ENCODE results near the gene LBHD2.

Gene LBHD2

GRCh38 chr14:103061482-103061976, 22.5 kb upstream of the LBHD2 start:
- no peak overlapping the region for H3K9ac ChIP-seq
- no peak overlapping the region; the same call in 1 of the 2 replicates for H3K27ac ChIP-seq
- no peak overlapping the region for H2AFZ ChIP-seq (ENCODE audit: low read depth)

GRCh38 chr14:103064436-103064835, 19.6 kb upstream of the LBHD2 start:
- Histone ChIP-seq H3K36me3 (ENCODE audit: insufficient read depth) (no peaks in the 10 kb centered on the region), H3K4me3 (IDR thresholded peaks at IDR 0.05; ENCODE audit: insufficient read depth, low read depth, low read length) (no peak overlapping the region), H3K79me2 (ENCODE audit: insufficient read depth, low read depth) (no peaks in the 10 kb centered on the region)

More at GRCh38 chr14:103061482-103061976, 22.5 kb upstream of the LBHD2 start:
- no peaks in the 10 kb centered on the region for H3K27me3 ChIP-seq (ENCODE audit: insufficient read depth, low read depth)
- TF ChIP-seq, protein P1, sequence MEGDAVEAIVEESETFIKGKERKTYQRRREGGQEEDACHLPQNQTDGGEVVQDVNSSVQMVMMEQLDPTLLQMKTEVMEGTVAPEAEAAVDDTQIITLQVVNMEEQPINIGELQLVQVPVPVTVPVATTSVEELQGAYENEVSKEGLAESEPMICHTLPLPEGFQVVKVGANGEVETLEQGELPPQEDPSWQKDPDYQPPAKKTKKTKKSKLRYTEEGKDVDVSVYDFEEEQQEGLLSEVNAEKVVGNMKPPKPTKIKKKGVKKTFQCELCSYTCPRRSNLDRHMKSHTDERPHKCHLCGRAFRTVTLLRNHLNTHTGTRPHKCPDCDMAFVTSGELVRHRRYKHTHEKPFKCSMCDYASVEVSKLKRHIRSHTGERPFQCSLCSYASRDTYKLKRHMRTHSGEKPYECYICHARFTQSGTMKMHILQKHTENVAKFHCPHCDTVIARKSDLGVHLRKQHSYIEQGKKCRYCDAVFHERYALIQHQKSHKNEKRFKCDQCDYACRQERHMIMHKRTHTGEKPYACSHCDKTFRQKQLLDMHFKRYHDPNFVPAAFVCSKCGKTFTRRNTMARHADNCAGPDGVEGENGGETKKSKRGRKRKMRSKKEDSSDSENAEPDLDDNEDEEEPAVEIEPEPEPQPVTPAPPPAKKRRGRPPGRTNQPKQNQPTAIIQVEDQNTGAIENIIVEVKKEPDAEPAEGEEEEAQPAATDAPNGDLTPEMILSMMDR (conservative IDR thresholded peaks at IDR 0.05; ENCODE audit: low read depth, low read length) = no peak
- H4K20me1 ChIP-seq (ENCODE audit: insufficient read depth) = no peaks in the 10 kb centered on the region
- no peaks in the 10 kb centered on the region for H3K79me2 ChIP-seq (ENCODE audit: insufficient read depth, low read depth)
- H3K36me3 ChIP-seq (ENCODE audit: insufficient read depth) = no peaks in the 10 kb centered on the region
- H3K4me3 ChIP-seq (IDR thresholded peaks at IDR 0.05; ENCODE audit: insufficient read depth, low read depth, low read length) = no peak overlapping the region
- H3K4me2 ChIP-seq = no peak overlapping the region; the same call in 1 of the 2 replicates
- peaks cover 17% of the 10 kb centered on the region for H3K4me1 ChIP-seq (ENCODE audit: low read depth, poor library complexity, severe bottlenecking)

GRCh38 chr14:103064978-103065377, 19.0 kb upstream of the LBHD2 start:
- H3K9ac ChIP-seq = no peak overlapping the region
- H3K4me2 ChIP-seq = no peak overlapping the region
- no peak overlapping the region for H2AFZ ChIP-seq (ENCODE audit: low read depth)
- TF ChIP-seq, protein P1 (conservative IDR thresholded peaks at IDR 0.05; ENCODE audit: low read depth, low read length) = no peak
- H3K36me3 ChIP-seq (ENCODE audit: insufficient read depth) = no peaks in the 10 kb centered on the region
- H3K4me3 ChIP-seq (IDR thresholded peaks at IDR 0.05; ENCODE audit: insufficient read depth, low read depth, low read length) = no peak overlapping the region
- H3K79me2 ChIP-seq (ENCODE audit: insufficient read depth, low read depth) = no peaks in the 10 kb centered on the region
- no peak overlapping the region for H3K27ac ChIP-seq
- peaks cover 15% of the 10 kb centered on the region for H3K4me1 ChIP-seq (ENCODE audit: low read depth, poor library complexity, severe bottlenecking)
- no peaks in the 10 kb centered on the region for H3K27me3 ChIP-seq (ENCODE audit: insufficient read depth, low read depth)
- H4K20me1 ChIP-seq (ENCODE audit: insufficient read depth) = no peaks in the 10 kb centered on the region

More at GRCh38 chr14:103064436-103064835, 19.6 kb upstream of the LBHD2 start:
- Histone ChIP-seq H3K27ac (no peak overlapping the region), H3K4me1 (ENCODE audit: low read depth, poor library complexity, severe bottlenecking) (peaks cover 15% of the 10 kb centered on the region), H3K4me2 (no peak overlapping the region), H3K9ac (no peak overlapping the region), H3K27me3 (ENCODE audit: insufficient read depth, low read depth) (no peaks in the 10 kb centered on the region), H4K20me1 (ENCODE audit: insufficient read depth) (no peaks in the 10 kb centered on the region), H2AFZ (ENCODE audit: low read depth) (no peak overlapping the region)
- TF ChIP-seq, protein P1 (conservative IDR thresholded peaks at IDR 0.05; ENCODE audit: low read depth, low read length) = no peak

- Histone ChIP-seq H4K20me1 (ENCODE audit: insufficient read depth) (no peaks in the 10 kb centered on the region), H3K27ac (no peak overlapping the region), H3K4me2 (no peak overlapping the region), H3K4me3 (IDR thresholded peaks at IDR 0.05; ENCODE audit: insufficient read depth, low read depth, low read length) (no peak overlapping the region), H3K9ac (no peak overlapping the region), H2AFZ (ENCODE audit: low read depth) (no peak overlapping the region), H3K36me3 (ENCODE audit: insufficient read depth) (no peaks in the 10 kb centered on the region), H3K79me2 (ENCODE audit: insufficient read depth, low read depth) (no peaks in the 10 kb centered on the region), H3K4me1 (ENCODE audit: low read depth, poor library complexity, severe bottlenecking) (peaks cover 12% of the 10 kb centered on the region), H3K27me3 (ENCODE audit: insufficient read depth, low read depth) (no peaks in the 10 kb centered on the region)
- TF ChIP-seq, protein P1 (conservative IDR thresholded peaks at IDR 0.05; ENCODE audit: low read depth, low read length) = no peak
Observed at GRCh38 chr14:103065861-103066260, 18.1 kb upstream of the LBHD2 start.

Measured in KMS-11 (cell line).